Raji (cell line): ENCODE results near the gene SLC23A2.
A peak's percentile ranks its signal among the peaks of the same experiment; 100 is the strongest.

Experiments used
- POLR2A ChIP-seq: IDR thresholded peaks from 2 replicates; pipeline ENCODE4 v1.6.1; 2011; ENCODE audit warnings: low read depth, low read length, control low read depth; ENCODE audit not compliant: insufficient read depth

Gene SLC23A2

GRCh38 chr20:5001174-5002076 lies at the start of gene SLC23A2:
SLC23A2 (minus strand) TSS chr20:5001510; CDS start chr20:4932562, 68,948 bp downstream.
- TF ChIP-seq POLR2A = peak; percentile 70

- TF ChIP-seq POLR2A = no peak
Measured at GRCh38 chr20:5046656-5047339, 45.5 kb upstream of the SLC23A2 start.

GRCh38 chr20:5045906-5046305 lies 44.6 kb upstream of the SLC23A2 start:
- no peak for TF ChIP-seq POLR2A

GRCh38 chr20:5044075-5044620 lies 42.8 kb upstream of the SLC23A2 start:
- TF ChIP-seq POLR2A = no peak

- TF ChIP-seq POLR2A = no peak
Measured at GRCh38 chr20:5041433-5041832, 40.1 kb upstream of the SLC23A2 start.

- TF ChIP-seq POLR2A = no peak
Measured at GRCh38 chr20:5040345-5040744, 39.0 kb upstream of the SLC23A2 start.

GRCh38 chr20:5039889-5040288 lies 38.6 kb upstream of the SLC23A2 start:
- TF ChIP-seq POLR2A = no peak

- TF ChIP-seq POLR2A = no peak
Measured at GRCh38 chr20:5039255-5039657, 37.9 kb upstream of the SLC23A2 start.

GRCh38 chr20:5036828-5037227 lies 35.5 kb upstream of the SLC23A2 start:
- TF ChIP-seq POLR2A = no peak

GRCh38 chr20:5033566-5033965 lies 32.3 kb upstream of the SLC23A2 start:
- TF ChIP-seq POLR2A = no peak

GRCh38 chr20:5031206-5031557 lies 29.9 kb upstream of the SLC23A2 start:
- no peak for TF ChIP-seq POLR2A

- no peak for TF ChIP-seq POLR2A
Measured at GRCh38 chr20:5030348-5031205, 29.3 kb upstream of the SLC23A2 start.

- TF ChIP-seq POLR2A = no peak
Measured at GRCh38 chr20:5024982-5025381, 23.7 kb upstream of the SLC23A2 start.

GRCh38 chr20:5024103-5024502 lies 22.8 kb upstream of the SLC23A2 start:
- no peak for TF ChIP-seq POLR2A

- no peak for TF ChIP-seq POLR2A
Measured at GRCh38 chr20:5020760-5021159, 19.4 kb upstream of the SLC23A2 start.

- TF ChIP-seq POLR2A = no peak
Measured at GRCh38 chr20:5013682-5014447, 12.6 kb upstream of the SLC23A2 start.
